Lower leg skin (tissue), 3 donors: ENCODE results near the gene TECPR2.
A peak's percentile ranks its signal among the peaks of the same experiment; 100 is the strongest.

ENCODE experiments used
- CTCF ChIP-seq, 3 donors: fragments of 450-650 bp; IDR thresholded peaks; one replicate each; pipeline ENCODE4 v1.5.1; 2016; ENCODE audit warnings: antibody characterized with exemption in 3 of 3, mild to moderate bottlenecking in 3 of 3, moderate library complexity in 2 of 3
- POLR2A ChIP-seq, 2 donors: fragments of 450-650 bp; IDR thresholded peaks; one replicate each; pipeline ENCODE4 v1.6.1; 2016 to 2017; ENCODE audit warnings: antibody characterized with exemption in 2 of 2, mild to moderate bottlenecking in 1 of 2, moderate library complexity in 1 of 2

- no peak for TF ChIP-seq CTCF (IDR thresholded peaks at IDR 0.05)
- TF ChIP-seq POLR2A (IDR thresholded peaks at IDR 0.05), result peak in 1 of 2 donors; percentile 45
Measured at GRCh38 chr14:102362545-102363181, at the start of gene TECPR2, which contains the start of gene CINP.
